NT2/D1 (cell line): ENCODE measurements around the gene TRMT1L.

ENCODE experiments used
- SUZ12 ChIP-seq: IDR thresholded peaks from 2 replicates; pipeline ENCODE4 v1.6.1; 2011; ENCODE audit not compliant: insufficient read length, insufficient read depth; ENCODE audit errors: extremely low read depth
- YY1 ChIP-seq: IDR thresholded peaks from 2 replicates; pipeline ENCODE4 v1.6.1; 2011; ENCODE audit not compliant: insufficient read length, insufficient read depth

DNA sequence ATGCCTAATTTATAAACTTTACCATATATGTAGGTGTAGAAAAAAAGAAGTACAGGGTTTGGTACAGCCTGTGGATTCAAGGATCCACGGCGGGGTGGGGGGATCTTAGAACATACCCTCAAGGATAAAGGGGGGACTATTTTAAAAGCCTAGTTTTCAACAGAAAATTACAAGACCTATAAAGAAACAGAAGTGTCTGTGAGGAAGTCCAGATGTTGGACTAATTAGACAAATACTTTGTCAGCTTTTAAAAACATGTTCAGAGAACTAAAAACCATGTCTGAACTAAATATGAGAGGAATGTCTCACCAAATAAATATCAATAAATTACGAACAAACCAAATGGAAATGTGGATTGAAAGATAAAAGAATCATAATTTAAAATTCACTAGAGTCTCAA, 51.6 kb downstream of the TRMT1L start:
- no peak for TF ChIP-seq SUZ12
- no peak for TF ChIP-seq YY1
